ENCODE data around the gene SF3A2.

The SF3A2 gene

GRCh38 chr19:2239771-2240770 lies 3.4 kb downstream of the SF3A2 start:
- in situ Hi-C loops (cut with HindIII; ENCODE audit: low sequenced_read_pairs): loop anchor here (5.0 kb wide), 1 partner anchor 32 kb away; no protein-coding TSS in a partner anchor

- in situ Hi-C loops (cut with HindIII; ENCODE audit: low sequenced_read_pairs): no loop called here
Measured at GRCh38 chr19:2240881-2241760, 4.5 kb downstream of the SF3A2 start.

- in situ Hi-C loops (cut with HindIII; ENCODE audit: low sequenced_read_pairs): no loop called here
Measured at GRCh38 chr19:2242092-2242537, 5.5 kb downstream of the SF3A2 start.

- in situ Hi-C loops (cut with HindIII; ENCODE audit: low sequenced_read_pairs): no loop called here
Measured at GRCh38 chr19:2242816-2243215, 6.2 kb downstream of the SF3A2 start.

GRCh38 chr19:2243274-2244124 lies 6.9 kb downstream of the SF3A2 start:
- in situ Hi-C loops (cut with HindIII; ENCODE audit: low sequenced_read_pairs): no loop called here

GRCh38 chr19:2244125-2244411 lies 7.4 kb downstream of the SF3A2 start:
- in situ Hi-C loops (cut with HindIII; ENCODE audit: low sequenced_read_pairs): no loop called here

- in situ Hi-C loops (cut with HindIII; ENCODE audit: low sequenced_read_pairs): no loop called here
Measured at GRCh38 chr19:2244486-2244885, 7.9 kb downstream of the SF3A2 start.

- in situ Hi-C loops (cut with HindIII; ENCODE audit: low sequenced_read_pairs): loop anchor here (5.0 kb wide), 1 partner anchor 82 kb away; the partner anchor contains the start of genes LSM7 and SPPL2B
Measured at GRCh38 chr19:2245273-2245672, 8.6 kb downstream of the SF3A2 start.

- in situ Hi-C loops (cut with HindIII; ENCODE audit: low sequenced_read_pairs): loop anchor here (5.0 kb wide), 1 partner anchor 81 kb away; the partner anchor contains the start of genes LSM7 and SPPL2B
Measured at GRCh38 chr19:2246014-2246620, 9.5 kb downstream of the SF3A2 start.

GRCh38 chr19:2246801-2247361 lies 10.3 kb downstream of the SF3A2 start:
- in situ Hi-C loops (cut with HindIII; ENCODE audit: low sequenced_read_pairs): loop anchor here (5.0 kb wide), 1 partner anchor 80 kb away; the partner anchor contains the start of genes LSM7 and SPPL2B

- in situ Hi-C loops (cut with HindIII; ENCODE audit: low sequenced_read_pairs): loop anchor here (5.0 kb wide), 1 partner anchor 80 kb away; the partner anchor contains the start of genes LSM7 and SPPL2B
Measured at GRCh38 chr19:2247433-2248101, 10.9 kb downstream of the SF3A2 start.

- in situ Hi-C loops (cut with HindIII; ENCODE audit: low sequenced_read_pairs): loop anchor here (5.0 kb wide), 1 partner anchor 79 kb away; the partner anchor contains the start of genes LSM7 and SPPL2B
Measured at GRCh38 chr19:2248136-2249009, 11.7 kb downstream of the SF3A2 start.

- in situ Hi-C loops (cut with HindIII; ENCODE audit: low sequenced_read_pairs): loop anchor here (5.0 kb wide), 1 partner anchor 78 kb away; the partner anchor contains the start of genes LSM7 and SPPL2B
Measured at GRCh38 chr19:2249010-2249866, 12.6 kb downstream of the SF3A2 start, which contains the start of gene AMH. Gene AMH, plus strand, starts transcription at chr19:2249323. Its CDS starts 10 bp downstream, at chr19:2249333.

GRCh38 chr19:2249880-2250765 lies 13.5 kb downstream of the SF3A2 start:
- in situ Hi-C loops (cut with HindIII; ENCODE audit: low sequenced_read_pairs): loop anchor here (5.0 kb wide), 1 partner anchor 77 kb away; the partner anchor contains the start of genes LSM7 and SPPL2B

- in situ Hi-C loops (cut with HindIII; ENCODE audit: low sequenced_read_pairs): no loop called here
Measured at GRCh38 chr19:2250766-2251105, 14.1 kb downstream of the SF3A2 start.
